Skin epidermis (tissue), 12 donors: ENCODE measurements around the gene SCUBE1.
A peak's percentile ranks its signal among the peaks of the same experiment; 100 is the strongest.

Source experiments
- H3K27ac ChIP-seq, 21 experiments: fragments of 200-600 bp; sonication (generic) in 11 of 21; one replicate each; pipeline ENCODE4 v1.5.0; 2020; ENCODE audit warnings: mild to moderate bottlenecking in 3 of 21, inconsistent platforms in 2 of 21, moderate library complexity in 2 of 21
- H3K4me3 ChIP-seq, 7 experiments: fragments of 200-600 bp; sonication (generic) in 2 of 7; one replicate each; pipeline ENCODE4 v1.5.0; 2020; ENCODE audit warnings: inconsistent platforms in 2 of 7, mild to moderate bottlenecking in 2 of 7, moderate library complexity in 1 of 7

Gene SCUBE1

GRCh38 chr22:43267981-43268660 is 75.1 kb downstream of the SCUBE1 start:
- no peak overlapping the region for H3K27ac ChIP-seq
- H3K4me3 ChIP-seq, result no peak overlapping the region

GRCh38 chr22:43267332-43267980 is 75.7 kb downstream of the SCUBE1 start:
- H3K4me3 ChIP-seq, result no peak overlapping the region
- no peak overlapping the region for H3K27ac ChIP-seq

- Histone ChIP-seq H3K4me3 (no peak overlapping the region), H3K27ac (no peak overlapping the region)
These were observed 77.1 kb downstream of the SCUBE1 start for GRCh38 chr22:43266076-43266475.

GRCh38 chr22:43263645-43264514 is 79.3 kb downstream of the SCUBE1 start:
- peak overlapping the region in 9 of 21 experiments; percentile 4 to 57 (median 22) for H3K27ac ChIP-seq
- peak overlapping the region in 1 of 7 experiments; percentile 0 for H3K4me3 ChIP-seq

- Histone ChIP-seq H3K4me3 (peak overlapping the region in 1 of 7 experiments; percentile 0), H3K27ac (peak overlapping the region in 4 of 21 experiments; percentile 2 to 57 (median 26))
These were observed 80.1 kb downstream of the SCUBE1 start for GRCh38 chr22:43262990-43263644.

GRCh38 chr22:43260331-43261231 is 82.6 kb downstream of the SCUBE1 start:
- no peak overlapping the region for H3K4me3 ChIP-seq
- H3K27ac ChIP-seq, result no peak overlapping the region

GRCh38 chr22:43257961-43258360 is 85.2 kb downstream of the SCUBE1 start:
- Histone ChIP-seq H3K4me3 (no peak overlapping the region), H3K27ac (no peak overlapping the region)

- Histone ChIP-seq H3K27ac (no peak overlapping the region), H3K4me3 (no peak overlapping the region)
These were observed 85.6 kb downstream of the SCUBE1 start for GRCh38 chr22:43257549-43257948.

GRCh38 chr22:43256976-43257545 is 86.1 kb downstream of the SCUBE1 start:
- no peak overlapping the region for H3K4me3 ChIP-seq

GRCh38 chr22:43256569-43256968 is 86.6 kb downstream of the SCUBE1 start:
- H3K27ac ChIP-seq, result no peak overlapping the region

More at GRCh38 chr22:43256976-43257545, 86.1 kb downstream of the SCUBE1 start:
- no peak overlapping the region for H3K27ac ChIP-seq

GRCh38 chr22:43255299-43255698 is 87.9 kb downstream of the SCUBE1 start:
- H3K27ac ChIP-seq, result no peak overlapping the region
- H3K4me3 ChIP-seq, result no peak overlapping the region

More at GRCh38 chr22:43256569-43256968, 86.6 kb downstream of the SCUBE1 start:
- no peak overlapping the region for H3K4me3 ChIP-seq

GRCh38 chr22:43253839-43254238 is 89.3 kb downstream of the SCUBE1 start:
- Histone ChIP-seq H3K4me3 (no peak overlapping the region), H3K27ac (no peak overlapping the region)

GRCh38 chr22:43252319-43252718 is 90.9 kb downstream of the SCUBE1 start:
- H3K4me3 ChIP-seq, result no peak overlapping the region
- H3K27ac ChIP-seq, result no peak overlapping the region

GRCh38 chr22:43249789-43250471 is 93.2 kb downstream of the SCUBE1 start:
- no peak overlapping the region for H3K27ac ChIP-seq
- no peak overlapping the region for H3K4me3 ChIP-seq

- no peak overlapping the region for H3K27ac ChIP-seq
- H3K4me3 ChIP-seq, result no peak overlapping the region
These were observed 95.5 kb downstream of the SCUBE1 start for GRCh38 chr22:43247546-43248260.

GRCh38 chr22:43246188-43246587 is 97.0 kb downstream of the SCUBE1 start:
- Histone ChIP-seq H3K27ac (no peak overlapping the region), H3K4me3 (no peak overlapping the region)

- no peak overlapping the region for H3K4me3 ChIP-seq
- no peak overlapping the region for H3K27ac ChIP-seq
These were observed 97.5 kb downstream of the SCUBE1 start for GRCh38 chr22:43245717-43246116.
